SK-N-SH treated with all-trans-retinoic acid at 6 μM for 48 hours (cell line): Measurements from ENCODE around the gene SIGLEC9.

Experiments
- ATAC-seq: fragments of 200-7000 bp; cut with Tn5 transposase; 3 replicates; pipeline ENCODE4 v1.9.1; 2020; ENCODE audit warnings: mild to moderate bottlenecking, moderate library complexity
- ARNTL ChIP-seq: fragments of 450-650 bp; formaldehyde crosslinking; IDR thresholded peaks from 2 replicates; pipeline ENCODE4 v1.5.0; 2020; ENCODE audit warnings: low read depth, mild to moderate bottlenecking, moderate library complexity, borderline replicate concordance
- BACH2 ChIP-seq: fragments of 250-450 bp; sonication (Bioruptor Pico); IDR thresholded peaks from 2 replicates; pipeline ENCODE4 v1.9.0; 2021; ENCODE audit warnings: mild to moderate bottlenecking, borderline replicate concordance
- CREB5 ChIP-seq: fragments of 250-450 bp; sonication (Bioruptor Pico); IDR thresholded peaks from 2 replicates; pipeline ENCODE4 v1.5.1; 2020; ENCODE audit warnings: low read depth, mild to moderate bottlenecking, moderate library complexity
- CSDC2 ChIP-seq: fragments of 250-450 bp; sonication (Bioruptor Pico); IDR thresholded peaks from 2 replicates; pipeline ENCODE4 v1.5.0; 2020; ENCODE audit warnings: mild to moderate bottlenecking, moderate library complexity
- GLIS3 ChIP-seq: fragments of 250-450 bp; sonication (Bioruptor Pico); IDR thresholded peaks from 2 replicates; pipeline ENCODE4 v1.5.0; 2020; ENCODE audit warnings: mild to moderate bottlenecking, moderate library complexity
- ISL1 ChIP-seq: fragments of 250-450 bp; sonication (Bioruptor Pico); IDR thresholded peaks from 2 replicates; pipeline ENCODE4 v2.1.2; 2022; ENCODE audit warnings: mild to moderate bottlenecking, moderate library complexity
- OSR1 ChIP-seq: fragments of 250-450 bp; sonication (Bioruptor Pico); IDR thresholded peaks from 2 replicates; pipeline ENCODE4 v1.8.0; 2022; ENCODE audit warnings: moderate library complexity, mild to moderate bottlenecking, inconsistent platforms
- PPARA ChIP-seq: fragments of 250-450 bp; sonication (Bioruptor Pico); IDR thresholded peaks from 2 replicates; pipeline ENCODE4 v1.5.0; 2020; ENCODE audit warnings: mild to moderate bottlenecking, borderline replicate concordance
- RARB ChIP-seq: fragments of 250-450 bp; sonication (Bioruptor Pico); IDR thresholded peaks from 2 replicates; pipeline ENCODE4 v1.8.0; 2021; ENCODE audit warnings: mild to moderate bottlenecking, moderate library complexity
- SNAI2 ChIP-seq: fragments of 250-450 bp; sonication (Bioruptor Pico); IDR thresholded peaks from 2 replicates; pipeline ENCODE4 v1.5.0; 2020; ENCODE audit warnings: mild to moderate bottlenecking, moderate library complexity
- TCF4 ChIP-seq: fragments of 250-450 bp; sonication (Bioruptor Pico); IDR thresholded peaks from 2 replicates; pipeline ENCODE4 v1.8.0; 2021; ENCODE audit warnings: mild to moderate bottlenecking, moderate library complexity, borderline replicate concordance
- TOX ChIP-seq: fragments of 250-450 bp; sonication (Bioruptor Pico); IDR thresholded peaks from 2 replicates; pipeline ENCODE4 v1.8.0; 2021; ENCODE audit warnings: mild to moderate bottlenecking, moderate library complexity, borderline replicate concordance
- ZFP3 ChIP-seq: fragments of 250-450 bp; sonication (Bioruptor Pico); IDR thresholded peaks from 2 replicates; pipeline ENCODE4 v1.5.0; 2020; ENCODE audit warnings: mild to moderate bottlenecking, moderate library complexity
- ZFP30 ChIP-seq: fragments of 450-650 bp; formaldehyde crosslinking; IDR thresholded peaks from 2 replicates; pipeline ENCODE4 v1.5.0; 2022; ENCODE audit warnings: mild to moderate bottlenecking, moderate library complexity
- ZNF565 ChIP-seq: fragments of 450-650 bp; formaldehyde crosslinking; conservative IDR thresholded peaks from 2 replicates; pipeline ENCODE4 v1.5.0; 2020; ENCODE audit warnings: low read depth, mild to moderate bottlenecking, moderate library complexity
- ZNF70 ChIP-seq: fragments of 450-650 bp; formaldehyde crosslinking; IDR thresholded peaks from 2 replicates; pipeline ENCODE4 v1.5.0; 2020; ENCODE audit warnings: mild to moderate bottlenecking, moderate library complexity
- TF ChIP-seq, protein P1 (sequence below): fragments of 250-450 bp; sonication (Bioruptor Pico); IDR thresholded peaks from 2 replicates; pipeline ENCODE4 v1.8.0; 2020; ENCODE audit warnings: mild to moderate bottlenecking, moderate library complexity, borderline replicate concordance
- TF ChIP-seq, protein P2 (sequence below): fragments of 250-450 bp; sonication (Bioruptor Pico); IDR thresholded peaks from 2 replicates; pipeline ENCODE4 v1.5.1; 2021; ENCODE audit warnings: mild to moderate bottlenecking, moderate library complexity
- TF ChIP-seq, protein P3 (sequence below): fragments of 250-450 bp; sonication (Bioruptor Pico); IDR thresholded peaks from 2 replicates; pipeline ENCODE4 v1.5.0; 2020; ENCODE audit warnings: mild to moderate bottlenecking, moderate library complexity

The SIGLEC9 gene

DNA sequence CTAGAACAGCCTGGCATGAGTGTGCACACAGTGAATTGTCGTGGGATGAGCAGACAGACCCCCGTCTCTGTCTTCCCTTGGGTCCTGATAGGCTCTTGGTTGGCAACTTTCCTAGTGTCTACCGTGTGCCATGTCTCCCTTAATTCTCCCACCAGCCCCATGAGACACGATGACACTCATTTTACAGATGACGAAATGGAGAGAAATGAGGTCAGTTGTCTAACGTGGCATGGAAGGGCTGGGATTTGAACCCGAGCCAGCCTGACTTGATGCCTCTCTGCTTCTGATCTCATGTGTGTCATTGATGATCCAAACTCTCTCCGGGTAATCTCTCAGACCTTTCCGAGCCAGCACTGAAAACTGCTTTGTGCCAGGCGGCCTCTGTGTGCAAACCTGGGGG lies 33.6 kb upstream of the SIGLEC9 start:
- ATAC-seq = no peak
- TF ChIP-seq RARB (CRISPR knock-in tag) = no peak

DNA sequence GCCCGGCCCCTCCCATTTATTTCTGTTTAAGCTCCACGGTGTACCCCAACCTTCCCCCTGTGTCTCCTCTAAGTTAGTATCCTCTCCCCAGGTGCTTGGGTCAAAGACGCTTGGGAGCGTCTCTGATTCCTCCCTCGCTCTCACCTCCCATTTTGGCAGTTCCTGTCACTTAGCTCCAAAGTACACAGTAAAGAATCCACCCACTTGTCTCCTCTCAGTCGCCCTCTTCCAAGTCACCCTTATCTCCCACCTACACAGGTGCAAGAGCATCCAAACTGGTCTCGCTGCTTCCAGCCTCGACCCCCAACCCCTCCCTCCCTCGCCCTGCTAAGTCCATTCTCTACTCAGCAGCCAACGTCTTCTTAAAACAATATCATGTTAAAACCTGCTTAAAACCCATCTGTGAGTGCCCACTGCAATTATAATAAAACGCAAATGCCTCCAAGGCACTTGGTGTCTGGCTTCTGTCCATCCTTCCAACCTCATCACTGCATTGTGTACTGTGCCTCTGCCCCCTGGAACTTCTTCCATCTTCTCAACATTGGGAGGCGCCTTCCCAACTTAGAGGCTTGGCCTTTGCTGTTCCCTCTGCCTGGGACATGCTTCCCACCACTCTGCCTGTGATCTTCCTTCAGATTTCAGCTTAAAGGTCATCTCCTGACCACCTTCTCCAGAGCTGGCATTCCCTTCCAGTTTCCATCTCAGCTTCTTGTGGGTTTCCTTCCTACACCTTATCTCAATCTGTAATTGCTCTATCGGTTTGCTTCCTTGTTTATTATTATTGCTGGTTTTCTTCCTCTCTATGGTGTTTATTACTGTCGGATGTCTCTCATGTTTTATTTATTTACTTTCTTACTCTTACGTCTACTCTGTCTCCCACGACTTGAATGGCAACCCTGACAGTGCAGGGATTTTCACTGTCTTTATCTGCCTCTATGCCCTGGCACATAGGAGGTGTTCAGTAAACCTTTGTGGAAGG lies 32.5 kb upstream of the SIGLEC9 start:
- no peak for ATAC-seq

GRCh38 chr19:51093101-51093500 lies 31.6 kb upstream of the SIGLEC9 start:
- ATAC-seq = no peak

More for the DNA sequence above, 32.5 kb upstream of the SIGLEC9 start:
- no peak for TF ChIP-seq ZNF565 (CRISPR knock-in tag)
- TF ChIP-seq ZNF70 (CRISPR knock-in tag) = no peak
- TF ChIP-seq SNAI2 = no peak

GRCh38 chr19:51093510-51094345 lies 31.0 kb upstream of the SIGLEC9 start:
- ATAC-seq = no peak
- no peak for TF ChIP-seq BACH2 (CRISPR knock-in tag)
- TF ChIP-seq ZFP30 = no peak
- TF ChIP-seq, protein P1, sequence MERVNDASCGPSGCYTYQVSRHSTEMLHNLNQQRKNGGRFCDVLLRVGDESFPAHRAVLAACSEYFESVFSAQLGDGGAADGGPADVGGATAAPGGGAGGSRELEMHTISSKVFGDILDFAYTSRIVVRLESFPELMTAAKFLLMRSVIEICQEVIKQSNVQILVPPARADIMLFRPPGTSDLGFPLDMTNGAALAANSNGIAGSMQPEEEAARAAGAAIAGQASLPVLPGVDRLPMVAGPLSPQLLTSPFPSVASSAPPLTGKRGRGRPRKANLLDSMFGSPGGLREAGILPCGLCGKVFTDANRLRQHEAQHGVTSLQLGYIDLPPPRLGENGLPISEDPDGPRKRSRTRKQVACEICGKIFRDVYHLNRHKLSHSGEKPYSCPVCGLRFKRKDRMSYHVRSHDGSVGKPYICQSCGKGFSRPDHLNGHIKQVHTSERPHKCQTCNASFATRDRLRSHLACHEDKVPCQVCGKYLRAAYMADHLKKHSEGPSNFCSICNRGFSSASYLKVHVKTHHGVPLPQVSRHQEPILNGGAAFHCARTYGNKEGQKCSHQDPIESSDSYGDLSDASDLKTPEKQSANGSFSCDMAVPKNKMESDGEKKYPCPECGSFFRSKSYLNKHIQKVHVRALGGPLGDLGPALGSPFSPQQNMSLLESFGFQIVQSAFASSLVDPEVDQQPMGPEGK (CRISPR knock-in tag) = no peak
- TF ChIP-seq CSDC2 (CRISPR knock-in tag) = no peak
- TF ChIP-seq ISL1 (CRISPR knock-in tag) = no peak
- no peak for TF ChIP-seq PPARA (CRISPR knock-in tag)
- TF ChIP-seq, protein P2, sequence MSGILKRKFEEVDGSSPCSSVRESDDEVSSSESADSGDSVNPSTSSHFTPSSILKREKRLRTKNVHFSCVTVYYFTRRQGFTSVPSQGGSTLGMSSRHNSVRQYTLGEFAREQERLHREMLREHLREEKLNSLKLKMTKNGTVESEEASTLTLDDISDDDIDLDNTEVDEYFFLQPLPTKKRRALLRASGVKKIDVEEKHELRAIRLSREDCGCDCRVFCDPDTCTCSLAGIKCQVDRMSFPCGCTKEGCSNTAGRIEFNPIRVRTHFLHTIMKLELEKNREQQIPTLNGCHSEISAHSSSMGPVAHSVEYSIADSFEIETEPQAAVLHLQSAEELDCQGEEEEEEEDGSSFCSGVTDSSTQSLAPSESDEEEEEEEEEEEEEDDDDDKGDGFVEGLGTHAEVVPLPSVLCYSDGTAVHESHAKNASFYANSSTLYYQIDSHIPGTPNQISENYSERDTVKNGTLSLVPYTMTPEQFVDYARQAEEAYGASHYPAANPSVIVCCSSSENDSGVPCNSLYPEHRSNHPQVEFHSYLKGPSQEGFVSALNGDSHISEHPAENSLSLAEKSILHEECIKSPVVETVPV (CRISPR knock-in tag) = no peak
- no peak for TF ChIP-seq ZNF70 (CRISPR knock-in tag)
- no peak for TF ChIP-seq CREB5 (CRISPR knock-in tag)
- TF ChIP-seq OSR1 (CRISPR knock-in tag) = no peak
- no peak for TF ChIP-seq TCF4 (CRISPR knock-in tag)
- TF ChIP-seq RARB (CRISPR knock-in tag) = no peak

More at GRCh38 chr19:51093101-51093500, 31.6 kb upstream of the SIGLEC9 start:
- TF ChIP-seq GLIS3 (CRISPR knock-in tag) (no peak), CREB5 (CRISPR knock-in tag) (no peak), CSDC2 (CRISPR knock-in tag) (no peak), ZFP3 (no peak), SNAI2 (no peak), RARB (CRISPR knock-in tag) (no peak)

- no peak for ATAC-seq
- no peak for TF ChIP-seq SNAI2
- TF ChIP-seq, protein P2 (CRISPR knock-in tag) = no peak
- no peak for TF ChIP-seq GLIS3 (CRISPR knock-in tag)
- TF ChIP-seq, protein P3, sequence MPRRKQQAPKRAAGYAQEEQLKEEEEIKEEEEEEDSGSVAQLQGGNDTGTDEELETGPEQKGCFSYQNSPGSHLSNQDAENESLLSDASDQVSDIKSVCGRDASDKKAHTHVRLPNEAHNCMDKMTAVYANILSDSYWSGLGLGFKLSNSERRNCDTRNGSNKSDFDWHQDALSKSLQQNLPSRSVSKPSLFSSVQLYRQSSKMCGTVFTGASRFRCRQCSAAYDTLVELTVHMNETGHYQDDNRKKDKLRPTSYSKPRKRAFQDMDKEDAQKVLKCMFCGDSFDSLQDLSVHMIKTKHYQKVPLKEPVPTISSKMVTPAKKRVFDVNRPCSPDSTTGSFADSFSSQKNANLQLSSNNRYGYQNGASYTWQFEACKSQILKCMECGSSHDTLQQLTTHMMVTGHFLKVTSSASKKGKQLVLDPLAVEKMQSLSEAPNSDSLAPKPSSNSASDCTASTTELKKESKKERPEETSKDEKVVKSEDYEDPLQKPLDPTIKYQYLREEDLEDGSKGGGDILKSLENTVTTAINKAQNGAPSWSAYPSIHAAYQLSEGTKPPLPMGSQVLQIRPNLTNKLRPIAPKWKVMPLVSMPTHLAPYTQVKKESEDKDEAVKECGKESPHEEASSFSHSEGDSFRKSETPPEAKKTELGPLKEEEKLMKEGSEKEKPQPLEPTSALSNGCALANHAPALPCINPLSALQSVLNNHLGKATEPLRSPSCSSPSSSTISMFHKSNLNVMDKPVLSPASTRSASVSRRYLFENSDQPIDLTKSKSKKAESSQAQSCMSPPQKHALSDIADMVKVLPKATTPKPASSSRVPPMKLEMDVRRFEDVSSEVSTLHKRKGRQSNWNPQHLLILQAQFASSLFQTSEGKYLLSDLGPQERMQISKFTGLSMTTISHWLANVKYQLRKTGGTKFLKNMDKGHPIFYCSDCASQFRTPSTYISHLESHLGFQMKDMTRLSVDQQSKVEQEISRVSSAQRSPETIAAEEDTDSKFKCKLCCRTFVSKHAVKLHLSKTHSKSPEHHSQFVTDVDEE = no peak
- no peak for TF ChIP-seq TOX
- no peak for TF ChIP-seq PPARA (CRISPR knock-in tag)
- no peak for TF ChIP-seq OSR1 (CRISPR knock-in tag)
- no peak for TF ChIP-seq ARNTL (CRISPR knock-in tag)
- TF ChIP-seq CSDC2 (CRISPR knock-in tag) = no peak
These were observed 29.9 kb upstream of the SIGLEC9 start for GRCh38 chr19:51094696-51095279.
